OCI-LY1 (cell line): Measurements from ENCODE around the gene DNM2.
A peak's percentile ranks its signal among the peaks of the same experiment; 100 is the strongest.

Source experiments
- H2AFZ ChIP-seq: fragments of 200-600 bp; sonication (generic), shearing (Covaris generic); 2 replicates; pipeline ENCODE4 v1.6.0; 2014; ENCODE audit warnings: antibody characterized with exemption, mild to moderate bottlenecking, low read length
- H3F3A ChIP-seq: fragments of 200-600 bp; sonication (generic), shearing (Covaris generic); 2 replicates; pipeline ENCODE4 v1.6.0; 2014; ENCODE audit warnings: mild to moderate bottlenecking, antibody characterized with exemption, low read length, moderate library complexity; ENCODE audit not compliant: insufficient read depth
- H3K27ac ChIP-seq: fragments of 200-600 bp; sonication (generic); 2 replicates; pipeline ENCODE4 v1.5.1; 2014; ENCODE audit warnings: low read length, mixed run types, mild to moderate bottlenecking, low read depth; ENCODE audit not compliant: poor library complexity, severe bottlenecking
- H3K27me3 ChIP-seq: fragments of 200-600 bp; sonication (generic); 2 replicates; pipeline ENCODE4 v1.6.0; 2014; ENCODE audit warnings: antibody characterized with exemption, mild to moderate bottlenecking, low read length, moderate library complexity; ENCODE audit not compliant: insufficient read depth
- H3K36me3 ChIP-seq: fragments of 200-600 bp; sonication (generic); 2 replicates; pipeline ENCODE4 v1.6.1; 2014; ENCODE audit warnings: mild to moderate bottlenecking, antibody characterized with exemption, low read length, moderate library complexity, mixed read lengths; ENCODE audit not compliant: insufficient read depth
- H3K4me1 ChIP-seq: fragments of 200-600 bp; sonication (generic); 2 replicates; pipeline ENCODE4 v1.5.1; 2014; ENCODE audit warnings: mild to moderate bottlenecking, low read length, moderate library complexity; ENCODE audit not compliant: insufficient read depth, severe bottlenecking
- H3K4me2 ChIP-seq: fragments of 200-600 bp; sonication (generic), shearing (Covaris generic); 2 replicates; pipeline ENCODE4 v1.6.1; 2014; ENCODE audit warnings: low read length
- H3K4me3 ChIP-seq: fragments of 200-600 bp; sonication (generic); 2 replicates; pipeline ENCODE4 v1.5.1; 2014; ENCODE audit warnings: low read length, low read depth, mild to moderate bottlenecking, mixed read lengths; ENCODE audit not compliant: poor library complexity, severe bottlenecking
- H3K79me2 ChIP-seq: fragments of 200-600 bp; shearing (Covaris generic); 2 replicates; pipeline ENCODE4 v1.6.1; 2016; ENCODE audit warnings: mixed run types, low read length, mixed read lengths; ENCODE audit not compliant: insufficient read depth
- H3K9ac ChIP-seq: fragments of 200-600 bp; sonication (generic), shearing (Covaris generic); 2 replicates; pipeline ENCODE4 v1.6.1; 2014; ENCODE audit warnings: mild to moderate bottlenecking, low read length, mixed read lengths
- H3K9me2 ChIP-seq: fragments of 200-600 bp; sonication (generic), shearing (Covaris generic); 2 replicates; pipeline ENCODE4 v1.6.1; 2014; ENCODE audit warnings: low read depth, mild to moderate bottlenecking, low read length, mixed read lengths
- H3K9me3 ChIP-seq: fragments of 200-600 bp; shearing (Covaris generic); 2 replicates; pipeline ENCODE4 v1.6.1; 2014; ENCODE audit warnings: low read length, mixed read lengths
- H4K20me1 ChIP-seq: fragments of 200-600 bp; sonication (generic), shearing (Covaris generic); 2 replicates; pipeline ENCODE4 v1.6.0; 2016; ENCODE audit warnings: mild to moderate bottlenecking, low read length; ENCODE audit not compliant: insufficient read depth
- CTCF ChIP-seq: fragments of 200-600 bp; sonication (generic), shearing (Covaris generic); IDR thresholded peaks from 2 replicates; pipeline ENCODE4 v1.5.1; 2017; ENCODE audit warnings: mild to moderate bottlenecking, antibody characterized with exemption, low read length, moderate library complexity, mixed read lengths
- EZH2 ChIP-seq: fragments of 200-600 bp; sonication (generic), shearing (Covaris generic); IDR thresholded peaks from 2 replicates; pipeline ENCODE4 v1.8.0; 2017; ENCODE audit warnings: borderline replicate concordance, mixed run types, mild to moderate bottlenecking, antibody characterized with exemption, low read length, moderate library complexity, mixed read lengths

The DNM2 gene

GRCh38 chr19:10820173-10820572 lies 102.3 kb downstream of the DNM2 start:
- no peaks in the 10 kb centered on the region for H3K27me3 ChIP-seq
- no peaks in the 10 kb centered on the region for H3K9me3 ChIP-seq
- H3K4me1 ChIP-seq, result no peaks in the 10 kb centered on the region
- H3F3A ChIP-seq, result no peaks in the 10 kb centered on the region
- H3K4me2 ChIP-seq, result no peak overlapping the region
- H2AFZ ChIP-seq, result no peak overlapping the region
- H3K79me2 ChIP-seq, result no peaks in the 10 kb centered on the region
- no peak overlapping the region for H3K4me3 ChIP-seq
- H3K36me3 ChIP-seq, result peaks cover 45% of the 10 kb centered on the region
- no peaks in the 10 kb centered on the region for H4K20me1 ChIP-seq
- no peak overlapping the region for H3K27ac ChIP-seq
- TF ChIP-seq EZH2 (no peak), CTCF (peak; percentile 50)
- H3K9me2 ChIP-seq, result no peaks in the 10 kb centered on the region
- no peak overlapping the region for H3K9ac ChIP-seq

DNA sequence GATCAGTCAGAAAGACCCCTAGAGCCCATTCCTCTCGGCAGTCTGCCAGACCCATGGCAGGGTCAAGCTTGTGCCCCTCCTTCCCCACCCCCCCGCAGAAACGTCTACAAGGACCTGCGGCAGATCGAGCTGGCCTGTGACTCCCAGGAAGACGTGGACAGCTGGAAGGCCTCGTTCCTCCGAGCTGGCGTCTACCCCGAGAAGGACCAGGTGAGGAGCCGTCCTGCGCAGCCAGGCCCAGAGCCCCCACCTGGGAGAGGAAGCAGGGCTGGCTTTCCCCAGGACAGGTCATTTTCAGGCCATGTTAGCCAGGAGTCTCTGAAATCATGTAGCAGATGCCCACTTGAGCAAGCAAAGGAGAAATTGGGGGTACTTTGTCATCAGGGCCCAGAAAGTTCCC lies 105.8 kb downstream of the DNM2 start:
- Histone ChIP-seq H3K27ac (no peak overlapping the region), H3K4me3 (no peak overlapping the region), H3K9ac (no peak overlapping the region), H3K4me2 (no peak overlapping the region), H3K36me3 (peaks cover 59% of the 10 kb centered on the region), H2AFZ (no peak overlapping the region), H3K27me3 (no peaks in the 10 kb centered on the region), H3F3A (no peaks in the 10 kb centered on the region), H3K4me1 (no peaks in the 10 kb centered on the region), H4K20me1 (no peaks in the 10 kb centered on the region), H3K79me2 (no peaks in the 10 kb centered on the region), H3K9me3 (no peaks in the 10 kb centered on the region), H3K9me2 (no peaks in the 10 kb centered on the region)
- TF ChIP-seq EZH2 (no peak), CTCF (no peak)

GRCh38 chr19:10826231-10826630 lies 108.4 kb downstream of the DNM2 start:
- no peak for TF ChIP-seq CTCF
- no peak for TF ChIP-seq EZH2
- Histone ChIP-seq H3K4me3 (no peak overlapping the region), H3K4me2 (no peak overlapping the region), H3K79me2 (no peaks in the 10 kb centered on the region), H2AFZ (no peak overlapping the region), H3K4me1 (no peaks in the 10 kb centered on the region), H3K36me3 (peaks cover 57% of the 10 kb centered on the region), H3F3A (no peaks in the 10 kb centered on the region), H3K9me2 (no peaks in the 10 kb centered on the region), H3K27me3 (no peaks in the 10 kb centered on the region), H3K9ac (no peak overlapping the region), H4K20me1 (no peaks in the 10 kb centered on the region), H3K27ac (no peak overlapping the region), H3K9me3 (no peaks in the 10 kb centered on the region)
